HG03039 (cell line): ENCODE measurements around the gene TCN2.
"Not testable (repeated sequence)": the region's sequence is repeated elsewhere in the genome, so short reads cannot be mapped to it uniquely, and the experiment has no call there.

Experiments used
- ATAC-seq: cut with Tn5 transposase; IDR thresholded peaks from one replicate; pipeline ENCODE4 v1.9.1; 2021; ENCODE audit warnings: mild to moderate bottlenecking, moderate library complexity; ENCODE audit not compliant: unreplicated experiment

Gene TCN2

DNA sequence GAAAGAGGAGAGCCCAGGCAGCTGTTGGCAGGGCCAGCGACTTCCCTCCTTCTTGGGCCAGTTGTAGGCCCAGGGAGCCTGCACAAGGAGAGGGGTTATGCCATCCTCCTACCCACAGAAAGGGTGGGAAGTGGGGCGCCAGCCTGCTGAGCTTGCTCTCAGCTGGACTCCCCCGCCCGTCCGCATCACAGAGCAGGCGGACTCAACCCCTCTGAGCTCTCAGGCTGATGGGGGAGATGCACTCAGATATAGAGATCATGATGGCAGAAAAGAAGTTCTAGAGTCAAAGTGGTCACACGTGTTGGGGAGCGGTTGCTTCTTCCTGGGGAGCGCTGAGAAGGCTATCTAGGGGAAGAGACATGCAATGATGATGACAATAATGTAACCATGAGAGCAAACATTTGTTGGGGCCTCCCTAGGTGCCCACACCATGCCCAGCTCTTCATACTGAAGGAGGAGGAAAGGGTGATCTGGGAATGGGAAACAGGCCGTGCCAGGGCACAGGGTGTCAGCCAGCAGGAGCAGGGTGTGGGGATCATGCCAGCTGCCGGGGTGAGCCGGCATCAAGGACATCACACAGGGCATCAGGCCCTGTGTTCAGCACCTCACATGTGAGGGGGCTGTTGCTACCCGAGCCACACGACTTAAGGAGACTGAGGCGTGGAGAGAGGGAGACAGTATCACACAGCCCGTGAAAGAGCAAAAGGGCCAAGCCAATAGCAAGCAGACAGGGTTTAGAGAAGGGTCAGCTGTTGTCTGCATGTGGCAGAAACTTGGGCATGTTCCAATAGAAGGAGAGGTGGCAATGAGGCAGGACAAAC is 36.3 kb downstream of the TCN2 start:
- ATAC-seq = no peak

DNA sequence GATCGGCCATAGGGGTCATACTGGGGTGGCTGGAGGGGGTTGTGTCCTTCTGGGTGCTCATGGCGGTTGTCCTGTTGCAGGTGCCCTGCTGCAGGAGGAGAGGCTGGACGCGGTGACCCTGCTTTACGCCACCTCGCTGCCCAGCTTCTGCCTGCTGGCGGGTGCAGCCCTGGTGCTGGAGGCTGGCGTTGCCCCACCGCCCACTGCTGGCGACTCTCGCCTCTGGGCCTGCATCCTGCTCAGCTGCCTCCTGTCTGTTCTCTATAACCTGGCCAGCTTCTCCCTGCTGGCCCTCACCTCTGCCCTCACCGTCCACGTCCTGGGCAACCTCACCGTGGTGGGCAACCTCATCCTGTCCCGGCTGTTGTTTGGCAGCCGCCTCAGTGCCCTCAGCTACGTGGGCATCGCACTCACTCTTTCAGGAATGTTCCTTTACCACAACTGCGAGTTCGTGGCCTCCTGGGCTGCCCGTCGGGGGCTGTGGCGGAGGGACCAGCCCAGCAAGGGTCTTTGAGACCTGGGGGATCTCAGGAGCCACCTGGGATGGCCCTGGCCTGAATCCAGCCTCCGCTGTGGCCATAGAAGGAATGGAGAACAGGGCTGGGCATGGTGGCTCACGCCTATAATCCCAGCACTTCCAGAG is 39.7 kb downstream of the TCN2 start:
- ATAC-seq = no peak

DNA sequence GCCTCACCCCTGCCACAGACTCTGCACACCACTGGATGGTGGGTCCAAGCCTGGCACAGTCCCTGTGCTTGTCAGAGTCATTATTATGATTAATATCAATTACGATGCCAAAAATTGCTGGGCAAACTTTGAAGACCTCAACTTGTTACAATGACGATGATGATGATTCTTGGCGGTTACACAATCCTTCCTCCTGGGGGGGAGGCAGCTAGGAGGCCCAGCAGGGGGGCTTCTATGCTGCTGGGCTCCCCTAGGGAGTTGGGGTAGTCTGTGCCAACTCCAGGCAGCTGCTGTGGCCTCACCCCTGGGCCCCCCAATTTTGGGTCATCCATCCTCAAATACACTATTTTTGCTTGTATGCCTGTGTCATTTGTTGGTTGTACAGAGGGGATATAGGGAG is 40.6 kb downstream of the TCN2 start:
- no peak for ATAC-seq

DNA sequence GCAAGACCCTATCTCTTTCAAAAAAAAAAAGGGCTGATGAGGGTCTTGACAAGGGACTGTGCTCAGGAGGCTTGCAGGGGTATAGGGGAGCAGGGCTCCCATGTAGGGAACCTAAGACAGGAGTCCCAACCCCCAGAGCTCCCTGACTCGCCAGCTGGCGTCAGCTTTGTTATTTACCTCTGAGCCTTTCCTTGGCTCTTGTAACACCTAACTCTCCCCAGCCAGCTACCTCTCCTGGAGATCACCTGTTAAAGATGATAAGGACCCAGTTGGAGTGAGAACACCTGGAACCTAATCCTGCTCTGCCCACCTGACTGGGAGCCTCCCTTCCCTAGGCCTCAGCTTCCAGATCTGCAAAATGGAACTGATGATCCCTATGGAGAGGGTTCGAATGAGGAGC is 41.9 kb downstream of the TCN2 start:
- ATAC-seq = no peak

DNA sequence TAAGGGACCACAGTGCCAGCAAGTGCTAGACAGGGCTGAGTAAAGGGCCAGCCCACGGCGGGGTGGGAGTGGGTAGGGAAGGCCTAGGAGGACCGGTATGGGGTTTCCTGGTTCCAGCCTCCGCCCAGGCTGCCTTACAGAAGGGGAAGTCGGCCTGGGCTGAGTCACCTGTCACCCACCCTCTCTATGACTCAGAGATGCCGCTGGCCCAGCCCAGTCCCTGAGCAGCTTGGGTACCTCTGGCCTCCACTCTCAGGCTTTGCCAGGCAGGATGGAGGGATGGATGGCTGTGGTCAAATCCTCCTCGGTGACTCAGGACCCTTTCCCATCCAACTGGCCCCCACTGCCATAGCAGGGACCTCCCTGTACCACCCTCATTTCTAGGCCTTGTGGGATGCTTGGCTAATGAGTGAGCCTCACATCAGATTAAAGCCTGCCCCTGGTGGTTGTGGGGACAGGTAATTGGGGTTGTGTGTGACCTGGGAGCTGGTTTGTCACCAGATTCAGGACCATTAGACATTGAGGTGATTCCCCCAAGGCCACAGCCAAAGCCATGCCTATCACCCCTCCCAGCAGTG is 42.5 kb downstream of the TCN2 start:
- no peak for ATAC-seq

DNA sequence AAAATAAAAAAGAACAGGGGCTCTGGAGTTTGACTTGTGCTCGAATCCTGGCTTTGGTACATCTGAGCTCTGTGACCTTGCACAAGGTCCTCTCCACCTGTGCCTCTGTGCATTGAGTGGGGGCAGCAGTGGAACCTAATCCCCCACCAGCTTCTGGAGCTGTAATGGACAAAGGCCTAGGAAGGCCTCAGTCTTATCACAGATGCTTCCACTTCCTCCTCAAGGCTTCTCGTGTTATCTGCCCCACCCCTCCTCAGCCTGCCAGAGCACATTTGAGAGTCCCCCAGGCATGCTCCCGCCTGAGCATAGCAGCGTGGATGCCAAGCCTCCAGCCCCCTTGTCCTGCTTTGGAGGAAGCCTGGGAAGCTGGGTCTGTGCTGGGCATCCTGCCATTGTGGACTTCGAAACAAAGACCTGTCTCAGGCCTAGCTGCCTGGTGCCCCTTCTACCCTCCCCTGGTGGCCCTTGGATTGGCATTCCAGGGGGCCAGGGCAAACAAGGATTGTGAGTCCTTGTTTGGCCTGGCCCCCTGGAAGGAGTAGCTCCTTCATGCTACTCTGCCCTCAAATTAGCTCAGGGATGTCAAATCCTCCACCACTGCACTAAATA is 43.6 kb downstream of the TCN2 start:
- ATAC-seq = no peak

DNA sequence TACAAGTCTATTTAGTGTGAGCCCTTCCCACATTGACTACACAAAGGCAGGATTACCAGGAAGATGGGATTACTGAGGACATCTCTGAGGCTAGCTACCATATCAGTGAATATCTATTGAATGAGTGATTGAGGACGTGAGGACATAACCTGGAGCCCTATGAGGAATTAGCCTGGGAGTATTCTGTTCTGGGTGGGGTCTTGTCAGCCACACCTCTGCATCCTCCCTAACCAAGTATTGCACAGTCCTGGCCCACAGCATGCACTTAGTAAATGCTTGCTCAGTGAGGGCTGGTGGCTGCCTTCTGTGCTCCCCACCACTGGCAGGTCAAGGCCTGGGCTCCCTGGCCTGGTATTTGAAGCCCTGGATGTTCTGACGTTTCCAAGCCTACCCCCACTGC is 45.9 kb downstream of the TCN2 start:
- ATAC-seq = no peak

DNA sequence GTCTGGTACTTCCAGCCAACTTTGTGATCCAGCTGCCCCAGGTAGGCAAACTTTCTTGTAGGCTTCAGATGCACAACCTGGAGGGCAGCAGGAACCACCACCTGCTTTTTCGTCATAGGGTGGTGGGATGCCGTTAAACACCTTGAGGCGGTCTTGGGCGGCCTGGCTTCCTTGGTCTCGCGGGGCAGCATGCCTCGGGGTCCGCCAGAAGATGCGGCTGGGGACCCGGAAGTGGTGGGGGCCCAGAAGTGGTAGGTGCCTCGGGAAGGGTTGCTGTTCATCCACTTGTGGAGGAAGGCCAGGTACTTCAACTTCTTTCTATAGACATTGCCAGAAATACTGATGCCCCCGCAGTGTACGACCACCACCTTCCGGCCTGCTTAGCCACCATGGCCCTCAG is 47.4 kb downstream of the TCN2 start:
- ATAC-seq = no peak

DNA sequence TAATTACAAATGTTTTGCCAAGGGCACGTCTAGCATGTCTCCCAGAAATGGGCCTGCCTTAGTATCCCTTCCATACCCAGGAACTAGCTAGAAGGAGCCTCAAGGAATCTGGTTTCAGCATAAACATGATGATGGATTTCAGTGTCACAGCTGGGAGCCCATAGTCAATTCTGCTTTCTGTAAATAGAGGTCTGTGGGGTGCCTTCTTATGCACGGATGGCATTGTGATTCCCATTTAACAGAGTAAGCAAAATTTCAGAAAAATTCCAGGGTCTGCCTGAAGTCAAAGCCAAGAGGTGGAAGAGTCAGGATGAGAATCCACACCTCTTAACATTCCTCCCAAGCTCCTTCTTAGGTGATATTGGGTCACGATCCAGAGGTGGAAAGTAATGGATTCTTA is 48.6 kb downstream of the TCN2 start:
- no peak for ATAC-seq

DNA sequence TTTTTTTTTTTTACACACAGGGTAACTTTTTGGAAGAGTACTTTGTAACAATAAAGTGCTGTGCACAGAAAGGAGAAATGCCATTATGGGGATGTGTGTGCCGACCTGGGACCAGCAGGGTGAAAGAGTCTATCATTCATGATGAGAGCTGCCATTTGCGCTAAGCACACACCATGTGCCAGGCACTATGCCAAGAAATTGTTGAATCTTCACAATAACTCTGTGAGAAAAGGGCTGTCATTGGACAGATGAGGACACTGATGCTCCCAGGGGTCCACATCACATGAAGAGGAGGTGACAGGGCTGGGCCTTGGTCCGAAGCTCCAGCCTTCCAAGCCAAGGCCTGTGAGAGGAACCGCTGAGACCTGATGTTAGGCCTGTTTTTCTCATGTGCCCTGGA is 55.1 kb downstream of the TCN2 start:
- ATAC-seq = no peak

DNA sequence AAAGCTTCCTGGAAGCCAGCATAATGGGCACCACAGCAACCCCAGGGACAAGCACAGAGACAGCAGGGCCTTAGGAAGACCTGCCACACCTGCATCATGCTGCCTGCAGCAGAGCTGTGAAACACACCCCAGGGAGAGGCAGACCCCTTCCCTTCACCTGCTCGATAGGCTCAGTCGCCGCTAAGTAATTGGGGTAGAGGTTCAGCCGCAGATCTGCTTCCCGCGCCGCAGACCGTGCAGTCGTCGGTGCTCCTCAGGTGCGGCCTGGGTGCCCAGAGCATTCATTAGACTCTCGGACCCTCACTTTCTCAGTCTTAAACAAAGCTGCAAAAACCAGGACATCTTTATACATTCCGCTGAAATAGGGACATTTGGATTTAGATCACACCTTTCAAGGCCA is 57.8 kb downstream of the TCN2 start:
- no peak for ATAC-seq

DNA sequence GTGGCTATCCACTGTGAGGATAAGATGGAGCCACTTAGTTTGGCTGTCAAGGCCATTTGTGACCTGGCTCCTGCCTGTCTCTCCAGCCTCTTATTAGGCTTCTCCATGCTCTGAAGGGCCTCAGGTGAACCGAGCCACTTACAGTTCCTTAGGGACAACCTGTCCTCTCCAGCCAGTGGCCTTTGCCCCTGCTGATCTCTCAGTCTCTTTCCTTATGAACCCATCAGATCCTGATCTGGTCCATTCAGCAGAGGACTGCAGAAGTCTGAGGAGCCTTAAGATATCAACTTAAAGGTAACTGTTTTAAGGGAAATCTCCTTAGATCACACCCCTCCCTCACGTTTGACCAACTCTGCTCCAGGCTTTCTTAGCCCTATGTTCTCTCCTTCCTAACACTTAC is 58.3 kb downstream of the TCN2 start:
- no peak for ATAC-seq

DNA sequence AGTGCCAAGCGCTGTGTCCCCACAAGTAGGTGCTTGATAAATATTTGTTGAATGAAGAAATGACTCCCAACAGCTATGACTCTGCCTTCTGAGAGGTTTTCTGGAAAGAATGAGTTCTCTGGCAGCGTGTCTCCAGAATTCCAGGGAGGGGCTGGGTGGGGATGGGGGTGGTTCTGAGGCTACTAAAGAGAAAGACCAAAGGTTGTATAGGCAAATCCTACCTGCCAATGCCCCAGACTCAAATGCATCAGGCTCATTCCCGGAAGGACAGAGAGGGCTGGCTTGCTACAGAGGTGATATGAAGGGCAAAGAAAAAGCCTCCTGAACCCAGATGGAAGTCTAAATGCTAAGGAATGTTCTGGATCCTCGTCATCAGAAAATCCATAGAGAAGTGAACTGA is 58.8 kb downstream of the TCN2 start:
- ATAC-seq = no peak

DNA sequence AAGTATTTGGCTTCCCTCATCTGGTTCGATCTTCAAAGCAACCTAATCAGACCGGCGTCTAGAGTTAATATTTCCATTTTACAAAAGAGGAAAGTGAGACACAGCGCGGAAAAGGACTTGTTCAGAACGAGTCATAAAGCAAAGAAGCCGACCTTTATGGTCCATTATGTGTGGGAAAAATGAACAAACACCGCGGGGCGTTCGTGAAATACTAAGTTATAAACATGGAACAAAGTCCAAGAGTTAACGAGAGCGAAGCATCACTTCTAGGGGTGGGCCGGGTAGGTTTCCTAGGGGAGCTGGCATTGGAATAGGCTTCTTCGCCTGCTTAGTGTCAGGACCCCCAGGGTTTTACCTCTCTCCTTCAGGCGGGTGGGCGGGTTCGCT is 60.1 kb downstream of the TCN2 start:
- ATAC-seq = no peak

DNA sequence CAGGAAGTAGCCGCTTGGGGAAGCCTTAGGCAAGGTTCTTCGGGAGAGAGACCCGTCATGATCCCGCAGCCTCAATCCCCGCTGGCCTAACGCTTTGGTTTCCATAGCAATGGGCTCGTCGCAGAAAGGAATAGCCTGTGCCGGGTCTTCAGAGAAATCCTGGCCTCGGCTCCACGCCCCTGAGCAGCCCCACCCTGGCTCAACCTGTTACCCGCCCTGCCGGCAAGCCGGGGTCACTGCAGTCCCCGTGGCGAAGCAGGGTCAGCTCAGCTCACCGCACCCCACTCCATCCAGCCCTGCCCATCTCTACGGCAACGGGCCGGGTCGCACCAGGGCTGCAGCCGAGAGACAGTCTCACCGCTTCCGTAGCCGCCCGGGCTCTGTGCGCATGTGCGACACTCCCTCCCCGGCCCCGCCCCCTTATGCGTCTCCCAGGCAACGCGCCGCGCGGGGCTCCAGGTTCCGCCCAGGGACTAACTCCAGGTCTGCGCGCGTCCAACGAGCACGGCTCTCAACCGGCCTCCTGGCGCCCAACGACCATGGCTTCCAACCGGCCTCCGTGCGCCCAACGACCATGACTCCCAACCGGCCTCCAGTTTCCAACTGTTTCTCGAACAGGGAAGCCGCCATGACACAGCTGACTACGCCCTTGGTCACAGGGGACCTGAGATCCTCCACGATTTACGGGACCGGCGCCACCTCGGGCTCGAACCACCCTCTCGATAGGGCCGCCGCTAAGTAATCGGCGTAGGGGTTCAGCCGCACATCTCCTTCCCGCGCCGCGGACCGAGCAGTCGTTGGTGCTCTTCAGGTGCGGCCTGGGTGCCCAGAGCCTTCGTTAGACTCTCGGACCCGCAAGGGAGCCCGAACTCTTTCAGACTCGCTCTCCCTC is 60.8 kb downstream of the TCN2 start, which contains the start of gene DUSP18:
Gene DUSP18 (minus strand): TSS at position 382 of the 892 bp plus-strand sequence. CDS start 3,872 bp downstream, outside the sequence.
- ATAC-seq = peak; percentile 79

DNA sequence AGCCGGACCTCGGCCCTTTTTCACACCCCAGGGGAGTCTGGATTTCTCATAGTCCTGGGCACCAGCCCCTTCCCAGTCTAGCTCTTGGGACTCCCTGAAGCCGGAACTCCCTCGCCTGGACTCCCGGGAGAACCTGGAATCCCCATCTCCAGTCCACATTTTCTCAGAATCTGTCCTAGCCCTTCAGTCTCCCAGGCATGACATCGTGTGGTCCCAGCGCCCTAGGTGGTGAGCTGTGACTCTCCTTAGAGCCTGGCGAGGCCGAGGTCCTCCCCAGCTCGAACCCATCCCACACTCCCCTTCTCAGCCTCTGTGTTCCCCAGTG is 61.4 kb downstream of the TCN2 start:
- ATAC-seq = no peak

DNA sequence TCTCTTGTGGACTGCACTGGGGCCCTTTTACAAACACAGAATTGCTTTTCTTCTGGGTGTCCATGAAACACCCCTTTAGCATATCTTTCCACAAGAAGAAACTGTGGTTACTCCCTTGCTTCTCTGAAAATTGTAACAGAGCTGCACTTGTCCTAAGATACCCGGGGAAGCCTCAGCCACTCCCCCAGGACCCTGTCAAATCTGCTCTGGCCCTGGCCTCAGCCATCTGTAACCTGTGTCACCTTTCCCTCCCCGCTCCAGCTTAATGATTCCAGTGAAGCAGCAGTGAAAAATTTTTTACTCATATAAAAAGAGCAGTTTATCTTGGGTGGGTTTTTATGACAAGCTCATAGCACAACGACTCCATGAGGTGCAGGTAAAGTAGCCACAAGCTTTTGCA is 64.1 kb downstream of the TCN2 start:
- no peak for ATAC-seq

DNA sequence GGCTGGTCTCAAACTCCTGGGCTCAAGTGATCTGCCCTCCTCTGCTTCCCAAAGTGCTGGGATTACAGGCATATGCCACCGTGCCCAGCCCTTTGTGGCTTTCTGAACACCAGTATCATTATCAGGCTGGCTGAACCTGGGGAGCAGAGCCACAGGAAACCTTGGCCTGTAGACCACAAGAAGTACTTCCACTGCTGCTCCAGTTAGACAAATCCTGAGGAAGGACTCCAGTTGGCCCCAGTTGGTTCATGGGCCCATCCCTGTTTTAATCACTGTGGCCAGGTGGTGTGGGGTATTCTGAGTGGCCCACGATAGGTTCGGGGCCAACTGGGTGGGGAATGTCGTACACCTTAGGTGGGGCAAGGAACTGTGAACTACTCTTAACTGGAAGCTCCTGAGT is 66.2 kb downstream of the TCN2 start:
- ATAC-seq = no peak

DNA sequence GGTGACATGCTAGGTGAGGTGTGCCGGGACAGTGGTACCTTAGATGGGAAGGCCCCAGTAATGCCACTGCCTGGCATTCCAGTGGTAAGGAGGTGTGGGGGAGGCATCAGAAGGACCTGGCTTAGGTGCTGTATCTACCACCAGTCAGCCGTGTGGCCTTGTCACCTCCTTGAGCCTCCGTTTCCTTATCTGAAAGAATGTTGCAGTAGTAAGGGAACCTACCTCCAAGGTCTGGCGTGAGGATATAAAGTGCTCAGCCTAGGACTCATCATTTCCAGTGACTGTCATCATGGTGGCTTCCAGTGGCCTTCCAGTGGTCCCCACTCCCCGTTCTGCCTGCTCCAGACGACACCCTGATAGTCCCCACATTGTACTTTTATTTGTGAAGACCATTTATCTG is 67.5 kb downstream of the TCN2 start:
- no peak for ATAC-seq

DNA sequence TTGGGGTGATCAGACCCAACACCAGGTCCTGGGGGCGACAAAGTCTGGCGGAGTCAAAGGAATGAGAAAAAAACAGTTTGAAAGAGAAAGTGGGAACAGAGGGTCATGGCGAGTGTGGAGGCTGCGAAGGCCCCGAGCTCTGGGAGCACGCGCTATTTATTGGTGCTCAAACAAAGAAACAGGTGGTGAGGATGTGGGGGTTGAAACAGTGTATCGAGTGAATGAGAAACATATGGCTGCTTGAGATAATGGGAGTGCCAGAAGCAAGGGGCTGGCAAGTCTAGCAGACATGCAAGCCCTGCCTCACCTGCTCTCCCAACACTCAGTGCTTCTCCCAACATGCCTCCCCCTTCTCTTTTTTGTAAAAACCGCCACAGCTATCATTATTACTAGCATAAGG is 68.5 kb downstream of the TCN2 start:
- no peak for ATAC-seq

DNA sequence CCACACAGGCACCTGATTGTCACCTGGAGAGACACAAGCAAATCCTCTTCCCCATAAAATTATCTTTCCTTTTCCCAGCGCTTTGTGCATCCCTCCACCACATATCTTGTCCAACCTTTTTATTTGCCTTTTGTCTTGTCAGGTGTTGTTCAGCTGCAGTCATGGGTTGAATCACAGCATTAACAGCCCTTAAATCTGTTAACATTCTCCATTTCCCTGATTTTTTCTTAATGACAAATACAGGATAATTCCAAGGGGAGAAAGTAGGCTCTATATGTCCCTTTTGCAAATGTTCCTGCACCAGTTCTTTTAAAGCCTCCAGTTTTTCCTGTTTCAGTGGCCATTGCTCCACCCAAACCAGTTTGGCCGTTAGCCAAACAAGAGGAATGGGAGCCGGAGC is 69.6 kb downstream of the TCN2 start:
- ATAC-seq = not testable (repeated sequence)
